D341Med (cell line): ENCODE measurements around the gene KLF13.
"Not testable (repeated sequence)": the region's sequence is repeated elsewhere in the genome, so short reads cannot be mapped to it uniquely, and the experiment has no call there.

Experiments used
- DNase-seq: peaks from one replicate; pipeline ENCODE4 v3.0.0; 2012; ENCODE audit warnings: low spot score

Gene KLF13

GRCh38 chr15:31346367-31347066 lies 19.9 kb downstream of the KLF13 start:
- no peak for DNase-seq

GRCh38 chr15:31347067-31347975 lies 20.7 kb downstream of the KLF13 start:
- DNase-seq: no peak

GRCh38 chr15:31347981-31348803 lies 21.6 kb downstream of the KLF13 start:
- DNase-seq: no peak

- no peak for DNase-seq
These were observed 22.9 kb downstream of the KLF13 start for GRCh38 chr15:31349233-31350141.

GRCh38 chr15:31350771-31351170 lies 24.1 kb downstream of the KLF13 start:
- no peak for DNase-seq

GRCh38 chr15:31352339-31352751 lies 25.7 kb downstream of the KLF13 start:
- peak; percentile 72 for DNase-seq

- peak; percentile 63 for DNase-seq
These were observed 26.5 kb downstream of the KLF13 start for GRCh38 chr15:31352911-31353811.

- DNase-seq: no peak
These were observed 27.3 kb downstream of the KLF13 start for GRCh38 chr15:31353931-31354330.

- DNase-seq: not testable (repeated sequence)
These were observed 29.5 kb downstream of the KLF13 start for GRCh38 chr15:31356097-31356496.

- DNase-seq: no peak
These were observed 30.5 kb downstream of the KLF13 start for GRCh38 chr15:31357148-31357547.

GRCh38 chr15:31358163-31358562 lies 31.5 kb downstream of the KLF13 start:
- DNase-seq: no peak

GRCh38 chr15:31358957-31359701 lies 32.5 kb downstream of the KLF13 start:
- no peak for DNase-seq

- DNase-seq: no peak
These were observed 33.1 kb downstream of the KLF13 start for GRCh38 chr15:31359702-31360111.

GRCh38 chr15:31360158-31360561 lies 33.5 kb downstream of the KLF13 start:
- DNase-seq: no peak

- DNase-seq: no peak
These were observed 34.5 kb downstream of the KLF13 start for GRCh38 chr15:31360843-31361763.

GRCh38 chr15:31361764-31362515 lies 35.3 kb downstream of the KLF13 start:
- no peak for DNase-seq

- DNase-seq: no peak
These were observed 36.3 kb downstream of the KLF13 start for GRCh38 chr15:31362886-31363285.
